ENCODE results near the gene VPS37C. TPM values are rescaled to one million over a fixed set of nuclear protein-coding genes. Genes with fewer than 3 reads are reported as not detected.

VPS37C gene
- total RNA-seq, 4 donors from 2014 or later: 8.6 to 23.3 (median 20.5) TPM

- H3K27me3 ChIP-seq: no peaks in the 10 kb centered on the region
- no peak overlapping the region for H3K4me3 ChIP-seq
- H3K36me3 ChIP-seq: no peaks in the 10 kb centered on the region
- in situ Hi-C loops (cut with MboI; ENCODE audit: low pct_ligation_motif_present in 1 of 4, low pct_unique_long_range_greater_than_20kb in 1 of 4, low sequenced_read_pairs in 3 of 4): no loop called here
- intact Hi-C loops (cut with DNase I; ENCODE audit: low total_unique reads): no loop called here
- no peak for TF ChIP-seq POLR2A (IDR thresholded peaks at IDR 0.05)
- TF ChIP-seq POLR2AphosphoS5 (IDR thresholded peaks at IDR 0.05): no peak
- TF ChIP-seq EP300 (IDR thresholded peaks at IDR 0.05; ENCODE audit: low read depth): no peak
- TF ChIP-seq, protein P1, sequence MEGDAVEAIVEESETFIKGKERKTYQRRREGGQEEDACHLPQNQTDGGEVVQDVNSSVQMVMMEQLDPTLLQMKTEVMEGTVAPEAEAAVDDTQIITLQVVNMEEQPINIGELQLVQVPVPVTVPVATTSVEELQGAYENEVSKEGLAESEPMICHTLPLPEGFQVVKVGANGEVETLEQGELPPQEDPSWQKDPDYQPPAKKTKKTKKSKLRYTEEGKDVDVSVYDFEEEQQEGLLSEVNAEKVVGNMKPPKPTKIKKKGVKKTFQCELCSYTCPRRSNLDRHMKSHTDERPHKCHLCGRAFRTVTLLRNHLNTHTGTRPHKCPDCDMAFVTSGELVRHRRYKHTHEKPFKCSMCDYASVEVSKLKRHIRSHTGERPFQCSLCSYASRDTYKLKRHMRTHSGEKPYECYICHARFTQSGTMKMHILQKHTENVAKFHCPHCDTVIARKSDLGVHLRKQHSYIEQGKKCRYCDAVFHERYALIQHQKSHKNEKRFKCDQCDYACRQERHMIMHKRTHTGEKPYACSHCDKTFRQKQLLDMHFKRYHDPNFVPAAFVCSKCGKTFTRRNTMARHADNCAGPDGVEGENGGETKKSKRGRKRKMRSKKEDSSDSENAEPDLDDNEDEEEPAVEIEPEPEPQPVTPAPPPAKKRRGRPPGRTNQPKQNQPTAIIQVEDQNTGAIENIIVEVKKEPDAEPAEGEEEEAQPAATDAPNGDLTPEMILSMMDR (IDR thresholded peaks at IDR 0.05): no peak
- DNase-seq: no peak
- H3K9me3 ChIP-seq: no peaks in the 10 kb centered on the region
- no peaks in the 10 kb centered on the region for H3K4me1 ChIP-seq
- no peak overlapping the region for H3K27ac ChIP-seq
- 83% methylated on average over 12 of the region's 12 CpGs; no CpG with 5 or more reads in 1 of the 2 donors for WGBS, 2 donors (ENCODE audit: low coverage in 1 of 2)
These were observed 70.7 kb downstream of the VPS37C start for GRCh38 chr11:61090521-61090920.

DNA sequence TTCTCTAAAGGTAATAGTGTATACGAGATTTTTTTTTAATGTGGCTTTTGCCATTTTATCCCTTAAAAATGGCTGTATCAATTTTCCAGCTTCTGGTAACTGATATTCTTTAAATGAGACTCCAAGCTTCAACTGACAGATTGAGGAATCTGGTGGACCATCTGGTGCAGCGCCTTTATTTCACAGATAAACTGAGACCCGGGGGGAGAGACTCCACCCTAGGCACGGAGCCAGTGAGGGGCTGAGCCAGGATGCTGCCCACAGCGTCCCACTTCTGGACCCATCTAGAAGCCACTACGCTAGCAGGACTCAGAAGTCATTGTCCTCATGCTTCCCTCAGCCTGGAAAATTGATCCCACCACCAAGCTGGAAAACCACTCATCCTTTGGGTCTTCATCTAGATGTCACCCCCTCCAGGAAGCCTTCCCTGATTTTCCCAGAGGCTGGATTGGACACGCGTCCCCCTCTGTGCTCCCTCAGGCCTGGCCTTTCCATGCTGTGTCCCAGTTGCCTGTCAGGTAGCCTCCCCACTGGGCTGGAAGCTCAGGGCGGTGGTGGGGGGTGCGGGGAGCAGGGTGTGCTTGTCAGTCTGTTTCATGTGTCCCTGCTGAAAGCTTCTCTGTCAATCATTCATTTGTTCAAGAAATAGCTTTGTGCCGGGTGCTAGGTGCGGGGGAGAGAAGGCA, 71.3 kb downstream of the VPS37C start:
- Histone ChIP-seq H3K9me3 (no peaks in the 10 kb centered on the region), H3K4me1 (no peaks in the 10 kb centered on the region), H3K27me3 (no peaks in the 10 kb centered on the region), H3K36me3 (no peaks in the 10 kb centered on the region), H3K27ac (no peak overlapping the region), H3K4me3 (no peak overlapping the region)
- intact Hi-C loops (cut with DNase I; ENCODE audit: low total_unique reads) (no loop called here), in situ Hi-C loops (cut with MboI; ENCODE audit: low pct_ligation_motif_present in 1 of 4, low pct_unique_long_range_greater_than_20kb in 1 of 4, low sequenced_read_pairs in 3 of 4) (no loop called here)
- WGBS, 2 donors (ENCODE audit: low coverage in 1 of 2): 61 to 80% methylated on average over 4 to 11 of the region's 12 CpGs
- TF ChIP-seq POLR2AphosphoS5 (IDR thresholded peaks at IDR 0.05) (no peak), POLR2A (IDR thresholded peaks at IDR 0.05) (no peak), EP300 (IDR thresholded peaks at IDR 0.05; ENCODE audit: low read depth) (no peak)
- TF ChIP-seq, protein P1 (IDR thresholded peaks at IDR 0.05): no peak
- DNase-seq: no peak

DNA sequence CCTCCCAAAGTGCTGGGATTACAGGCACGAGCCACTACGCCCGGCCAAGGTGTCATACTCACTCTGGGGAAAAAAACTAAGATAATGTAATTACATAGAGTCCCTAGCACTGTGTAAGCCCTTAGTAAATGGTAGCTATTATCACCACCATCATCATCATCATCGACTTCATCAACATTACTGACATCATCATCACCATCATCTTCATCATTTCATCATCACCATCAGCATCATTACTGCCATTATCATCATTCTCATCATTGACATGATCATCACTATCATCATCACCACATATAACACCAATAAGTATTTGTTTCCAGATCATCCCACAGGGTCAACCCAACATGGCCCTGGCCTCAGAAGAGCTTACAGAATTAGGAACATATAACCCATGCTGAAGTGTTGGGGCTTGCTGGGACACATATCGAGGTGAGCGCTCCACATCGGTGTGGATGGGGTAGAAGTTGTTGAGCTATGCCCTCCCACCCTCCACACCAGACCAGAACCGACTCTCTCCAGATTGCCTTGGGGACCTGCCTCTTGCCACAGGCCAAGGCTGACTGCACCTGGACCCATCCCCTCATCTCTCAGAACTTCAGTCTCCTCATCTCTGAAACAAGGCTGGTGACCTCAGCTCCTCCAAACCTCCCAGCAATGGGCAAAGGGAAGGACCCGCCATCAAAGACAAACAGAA, 73.7 kb downstream of the VPS37C start:
- Histone ChIP-seq H3K36me3 (no peaks in the 10 kb centered on the region), H3K4me1 (peaks cover 0 to under 1% (median 0%) of the 10 kb centered on the region in 4 donors), H3K9me3 (no peaks in the 10 kb centered on the region), H3K27me3 (no peaks in the 10 kb centered on the region), H3K4me3 (no peak overlapping the region), H3K27ac (no peak overlapping the region)
- DNase-seq: no peak
- 95 to 96% methylated on average over 4 to 9 of the region's 9 CpGs for WGBS, 2 donors (ENCODE audit: low coverage in 1 of 2)
- intact Hi-C loops (cut with DNase I; ENCODE audit: low total_unique reads) (no loop called here), in situ Hi-C loops (cut with MboI; ENCODE audit: low pct_ligation_motif_present in 1 of 4, low pct_unique_long_range_greater_than_20kb in 1 of 4, low sequenced_read_pairs in 3 of 4) (no loop called here)
- TF ChIP-seq, protein P1 (IDR thresholded peaks at IDR 0.05): no peak
- TF ChIP-seq POLR2A (IDR thresholded peaks at IDR 0.05) (no peak), POLR2AphosphoS5 (IDR thresholded peaks at IDR 0.05) (no peak), EP300 (IDR thresholded peaks at IDR 0.05; ENCODE audit: low read depth) (no peak)

- Histone ChIP-seq H3K36me3 (no peaks in the 10 kb centered on the region), H3K4me3 (no peak overlapping the region), H3K9me3 (no peaks in the 10 kb centered on the region), H3K27me3 (no peaks in the 10 kb centered on the region), H3K4me1 (peaks cover 0 to 10% (median 2%) of the 10 kb centered on the region in 4 donors), H3K27ac (peak overlapping the region in 3 of 4 donors; percentile 14 to 41 (median 27))
- in situ Hi-C loops (cut with MboI; ENCODE audit: low pct_ligation_motif_present in 1 of 4, low pct_unique_long_range_greater_than_20kb in 1 of 4, low sequenced_read_pairs in 3 of 4) (no loop called here), intact Hi-C loops (cut with DNase I; ENCODE audit: low total_unique reads) (no loop called here)
- WGBS, 2 donors (ENCODE audit: low coverage in 1 of 2): 77 to 82% methylated on average over 4 to 13 of the region's 13 CpGs
- DNase-seq: no peak
- TF ChIP-seq, protein P1 (IDR thresholded peaks at IDR 0.05): no peak
- TF ChIP-seq EP300 (IDR thresholded peaks at IDR 0.05; ENCODE audit: low read depth) (no peak), POLR2A (IDR thresholded peaks at IDR 0.05) (no peak), POLR2AphosphoS5 (IDR thresholded peaks at IDR 0.05) (no peak)
These were observed 77.6 kb downstream of the VPS37C start for GRCh38 chr11:61083601-61084147.

Measured in transverse colon (tissue), 4 donors.